Adrenal gland (tissue), 5 donors: Measurements from ENCODE around the gene EIF2AK3.

Experiments used
- CTCF ChIP-seq, 6 experiments: fragments of 450-650 bp in 4 of 6; fragments of 200-600 bp in 2 of 6; sonication (generic) in 1 of 6; IDR thresholded peaks; 1 replicate in 5 of 6; 2 replicates in 1 of 6; pipeline versions ENCODE4 v1.5.1 to v1.8.0; 2016 to 2021; ENCODE audit warnings: antibody characterized with exemption in 6 of 6, mild to moderate bottlenecking in 2 of 6, moderate library complexity in 1 of 6
- POLR2A ChIP-seq, 2 donors: fragments of 450-650 bp; IDR thresholded peaks; one replicate each; pipeline ENCODE4 v1.6.1; 2017; ENCODE audit warnings: antibody characterized with exemption in 2 of 2, mild to moderate bottlenecking in 2 of 2, moderate library complexity in 1 of 2
- donor health status: DM: no; HTN: no; CAD: no.

GRCh38 chr2:88668862-88669261, 41.6 kb upstream of the EIF2AK3 start:
- no peak for TF ChIP-seq POLR2A (IDR thresholded peaks at IDR 0.05)
- TF ChIP-seq CTCF (IDR thresholded peaks at IDR 0.05) = no peak
